HEK293T (cell line): ENCODE results near the gene SDR39U1.

Experiments used
- CTCF ChIA-PET: fragments of 350-600 bp; formaldehyde crosslinking; extraction: SDS; loops from one replicate; lab custom pipeline; 2021; ENCODE audit warnings: antibody characterized with exemption, inconsistent platforms; lab: Yijun Ruan, JAX
- POLR2A ChIA-PET: fragments of 350-600 bp; formaldehyde crosslinking; extraction: SDS; loops from one replicate; lab custom pipeline; 2020; ENCODE audit warnings: antibody characterized with exemption, inconsistent platforms; lab: Yijun Ruan, JAX
- DNase-seq: peaks from one replicate; pipeline ENCODE4 v3.0.0; 2012; ENCODE audit warnings: mixed read lengths; ENCODE audit errors: extremely low spot score
- ARNT ChIP-seq: fragments of 450-650 bp; IDR thresholded peaks from 2 replicates; pipeline ENCODE4 v1.6.1; 2017; ENCODE audit warnings: mild to moderate bottlenecking
- BHLHE40 ChIP-seq: fragments of 450-650 bp; IDR thresholded peaks from 2 replicates; pipeline ENCODE4 v1.6.1; 2016; ENCODE audit warnings: mild to moderate bottlenecking, moderate library complexity, borderline replicate concordance
- CTBP1 ChIP-seq: fragments of 450-650 bp; IDR thresholded peaks from 2 replicates; pipeline ENCODE4 v1.6.1; 2016; ENCODE audit warnings: borderline replicate concordance
- ELF4 ChIP-seq: fragments of 450-650 bp; IDR thresholded peaks from 2 replicates; pipeline ENCODE4 v1.6.1; 2017; ENCODE audit warnings: antibody characterized with exemption
- FOXA1 ChIP-seq: fragments of 450-650 bp; IDR thresholded peaks from 2 replicates; pipeline ENCODE4 v1.6.1; 2016; ENCODE audit warnings: mild to moderate bottlenecking
- FOXK2 ChIP-seq: fragments of 450-650 bp; IDR thresholded peaks from 2 replicates; pipeline ENCODE4 v1.6.1; 2016; ENCODE audit warnings: mild to moderate bottlenecking
- FOXM1 ChIP-seq: fragments of 450-650 bp; IDR thresholded peaks from 2 replicates; pipeline ENCODE4 v1.6.1; 2017; ENCODE audit warnings: mild to moderate bottlenecking, borderline replicate concordance
- HDGF ChIP-seq: fragments of 450-650 bp; IDR thresholded peaks from 2 replicates; pipeline ENCODE4 v1.6.1; 2017; ENCODE audit warnings: antibody characterized with exemption, borderline replicate concordance
- L3MBTL2 ChIP-seq: fragments of 450-650 bp; conservative IDR thresholded peaks from 2 replicates; pipeline ENCODE4 v1.6.1; 2016; ENCODE audit warnings: mild to moderate bottlenecking
- LEF1 ChIP-seq: fragments of 450-650 bp; IDR thresholded peaks from 2 replicates; pipeline ENCODE4 v1.6.1; 2017; ENCODE audit warnings: mild to moderate bottlenecking, borderline replicate concordance
- NFRKB ChIP-seq: fragments of 450-650 bp; IDR thresholded peaks from 2 replicates; pipeline ENCODE4 v1.6.1; 2016; ENCODE audit warnings: mild to moderate bottlenecking, moderate library complexity
- SP1 ChIP-seq: fragments of 450-650 bp; IDR thresholded peaks from 2 replicates; pipeline ENCODE4 v1.6.1; 2017
- SUZ12 ChIP-seq: fragments of 450-650 bp; IDR thresholded peaks from 2 replicates; pipeline ENCODE4 v1.6.1; 2016; ENCODE audit warnings: mild to moderate bottlenecking
- TARDBP ChIP-seq: fragments of 450-650 bp; IDR thresholded peaks from 2 replicates; pipeline ENCODE4 v1.6.1; 2016
- ZNF384 ChIP-seq: fragments of 450-650 bp; IDR thresholded peaks from 2 replicates; pipeline ENCODE4 v1.6.1; 2016
- TF ChIP-seq, protein P1 (sequence below): fragments of 450-650 bp; IDR thresholded peaks from 2 replicates; pipeline ENCODE4 v1.6.1; 2016

SDR39U1 gene

DNA sequence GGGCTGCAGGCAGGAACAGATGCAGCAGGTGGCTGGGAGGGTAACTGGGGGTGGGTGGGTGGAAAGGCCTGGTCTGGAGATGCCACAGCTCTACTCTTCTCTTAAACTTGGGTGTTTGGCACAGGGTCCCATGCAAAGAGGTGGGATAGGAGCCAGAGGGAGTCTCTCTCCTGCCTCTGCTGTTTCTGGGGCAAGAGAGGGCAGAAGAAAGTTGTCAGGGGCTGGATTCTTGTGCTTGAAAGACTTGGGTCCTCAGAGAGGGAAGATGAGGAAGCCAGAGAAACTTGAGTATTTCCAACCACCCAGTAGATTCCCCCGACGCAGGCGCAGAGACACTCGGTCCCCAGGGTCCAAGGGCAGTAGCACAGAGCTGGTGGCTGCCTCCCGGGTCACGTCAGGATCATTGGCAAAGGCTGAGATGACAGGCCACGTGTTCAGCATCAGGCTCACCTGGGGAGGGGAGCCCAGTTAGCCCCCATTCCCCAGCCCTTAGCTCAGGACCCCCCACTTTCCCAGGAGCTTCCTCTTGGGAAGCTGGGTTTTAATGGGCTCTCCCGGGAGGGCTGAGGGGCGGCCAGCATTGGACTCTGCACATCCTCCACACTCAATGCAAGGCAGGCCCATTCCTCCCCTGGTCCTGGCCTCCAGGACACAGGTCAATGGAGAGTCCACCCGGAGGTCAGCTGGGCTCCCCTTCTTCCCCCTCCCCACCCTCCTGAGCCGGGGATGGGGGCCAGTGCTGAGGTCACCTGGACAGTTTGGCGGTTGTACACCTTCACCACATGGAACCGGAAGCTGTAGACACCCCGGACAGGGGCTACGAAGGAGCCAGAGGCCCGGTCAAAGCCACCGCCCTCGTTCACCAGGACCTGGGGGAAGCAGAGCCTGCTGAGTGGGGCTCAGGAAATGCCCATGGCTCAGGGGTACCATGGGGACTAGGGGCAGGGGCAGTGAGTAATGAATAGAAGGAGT, 14.8 kb downstream of the SDR39U1 start:
- CTCF ChIA-PET: interaction anchor here (6.3 kb wide), 1 partner anchor 97 kb away, joined by 145 read pairs; the partner anchor contains the start of gene ADCY4
- TF ChIP-seq HDGF (no peak), CTBP1 (no peak), SUZ12 (no peak), SP1 (no peak), FOXK2 (no peak), LEF1 (no peak), L3MBTL2 (no peak), ELF4 (no peak), TARDBP (no peak), ZNF384 (no peak), NFRKB (no peak), BHLHE40 (no peak), FOXM1 (no peak), ARNT (no peak), FOXA1 (no peak)
- TF ChIP-seq, protein P1, sequence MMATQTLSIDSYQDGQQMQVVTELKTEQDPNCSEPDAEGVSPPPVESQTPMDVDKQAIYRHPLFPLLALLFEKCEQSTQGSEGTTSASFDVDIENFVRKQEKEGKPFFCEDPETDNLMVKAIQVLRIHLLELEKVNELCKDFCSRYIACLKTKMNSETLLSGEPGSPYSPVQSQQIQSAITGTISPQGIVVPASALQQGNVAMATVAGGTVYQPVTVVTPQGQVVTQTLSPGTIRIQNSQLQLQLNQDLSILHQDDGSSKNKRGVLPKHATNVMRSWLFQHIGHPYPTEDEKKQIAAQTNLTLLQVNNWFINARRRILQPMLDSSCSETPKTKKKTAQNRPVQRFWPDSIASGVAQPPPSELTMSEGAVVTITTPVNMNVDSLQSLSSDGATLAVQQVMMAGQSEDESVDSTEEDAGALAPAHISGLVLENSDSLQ: no peak

DNA sequence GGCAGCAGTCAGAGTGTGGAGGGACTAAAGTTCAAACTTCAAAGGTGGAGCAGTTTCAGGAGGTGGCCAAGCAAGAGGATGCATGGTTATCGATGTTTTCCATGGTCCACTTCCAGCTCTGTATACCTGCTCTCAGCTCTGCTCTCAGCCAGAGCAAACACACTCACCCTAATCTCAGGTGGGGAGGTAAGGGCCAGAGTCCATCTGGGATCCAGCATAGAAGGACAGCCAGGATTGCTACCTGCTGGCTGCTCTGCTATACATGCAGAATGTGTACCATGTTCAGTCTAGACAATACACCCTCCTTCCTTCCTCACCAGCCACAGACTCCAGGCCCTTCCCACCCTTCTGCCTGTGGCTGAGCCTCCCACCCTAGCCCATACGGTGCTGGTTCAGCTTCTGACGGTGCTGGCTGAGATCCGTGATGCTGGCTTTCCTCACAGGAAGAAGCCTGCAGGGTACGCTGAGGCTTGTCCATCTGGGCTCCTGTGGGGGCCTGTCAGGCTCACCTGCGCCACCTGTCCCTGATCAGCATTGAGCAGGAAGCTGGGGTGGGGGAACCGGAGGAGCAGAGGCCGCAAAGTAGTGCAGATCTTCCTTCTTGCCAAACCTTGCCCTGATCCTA, 15.6 kb downstream of the SDR39U1 start:
- DNase-seq: no peak
- POLR2A ChIA-PET: no interaction called here
- no peak for TF ChIP-seq FOXK2
- no peak for TF ChIP-seq FOXA1
- no peak for TF ChIP-seq CTBP1
- TF ChIP-seq ELF4: no peak
- TF ChIP-seq FOXM1: no peak
- no peak for TF ChIP-seq ZNF384
- no peak for TF ChIP-seq SUZ12
- TF ChIP-seq LEF1: no peak
- CTCF ChIA-PET: interaction anchor here (6.3 kb wide), 1 partner anchor 96 kb away, joined by 145 read pairs; the partner anchor contains the start of gene ADCY4

More for the DNA sequence above, 14.8 kb downstream of the SDR39U1 start:
- POLR2A ChIA-PET: interaction anchor here (0.9 to 3.8 kb wide), 3 partner anchors 29 to 76 kb away, joined by 3 to 13 read pairs (median 3); partner anchors contain the start of gene NYNRIN
- no peak for DNase-seq

DNA sequence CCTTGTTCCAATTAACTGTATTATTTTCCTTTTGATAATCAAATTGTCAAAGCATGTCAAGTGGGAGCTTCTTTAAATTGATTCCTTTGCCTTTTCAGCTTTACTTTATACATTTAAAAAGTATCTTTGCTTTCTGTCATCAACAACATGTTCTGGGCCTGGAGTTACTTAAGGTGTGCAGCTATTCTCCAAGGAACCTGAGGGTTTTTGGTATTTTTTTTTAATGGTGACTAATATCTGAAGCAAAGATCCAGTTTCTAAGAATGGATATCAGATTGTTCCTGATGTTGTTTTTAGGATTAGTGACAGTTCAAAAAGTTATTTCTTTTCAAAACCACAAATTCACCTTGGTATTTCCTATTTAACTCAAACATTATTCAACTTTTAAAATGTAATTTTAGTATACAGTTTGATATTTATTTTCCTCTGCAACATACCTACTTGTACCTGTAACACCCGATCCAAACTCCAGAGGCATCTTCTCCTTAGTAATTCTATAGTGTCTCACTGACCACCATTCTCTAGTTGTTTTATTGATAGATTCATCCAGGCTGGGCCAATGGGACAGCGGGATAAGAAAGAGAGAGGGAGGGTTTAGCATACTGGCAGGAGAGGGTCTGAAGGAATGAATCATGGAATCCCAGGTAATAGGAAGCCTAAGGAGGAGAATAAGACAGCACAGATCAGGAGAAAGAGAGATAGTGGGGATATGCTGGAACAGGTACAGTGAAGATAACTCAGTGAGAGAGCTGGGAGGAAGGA, 16.2 kb downstream of the SDR39U1 start:
- TF ChIP-seq TARDBP (no peak), BHLHE40 (no peak), ELF4 (no peak), CTBP1 (no peak), L3MBTL2 (no peak), SUZ12 (no peak), LEF1 (no peak), SP1 (no peak), FOXM1 (no peak), FOXA1 (no peak), NFRKB (no peak)
- POLR2A ChIA-PET: no interaction called here
- DNase-seq: no peak
- CTCF ChIA-PET: interaction anchor here (1.5 kb wide), 1 partner anchor 61 kb away, joined by 8 read pairs; no protein-coding TSS in a partner anchor

DNA sequence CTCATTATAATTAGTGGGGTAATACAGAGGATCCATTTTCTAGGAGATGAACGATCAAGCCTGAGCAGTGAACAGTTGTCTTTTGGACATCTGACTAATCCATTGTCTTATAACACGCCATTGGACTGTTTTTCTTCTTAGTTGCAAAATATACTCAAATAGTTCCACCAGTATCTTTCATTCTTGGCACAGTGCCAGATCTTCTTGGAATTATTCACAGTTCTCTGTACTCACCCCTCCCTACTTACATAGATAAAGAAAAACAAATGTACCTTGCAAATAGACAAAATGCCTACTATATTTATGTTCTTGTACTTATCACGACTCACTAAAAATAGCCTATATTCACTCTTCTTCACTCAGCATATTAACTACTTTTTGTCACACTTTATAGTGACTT, 16.9 kb downstream of the SDR39U1 start:
- ChIA-PET POLR2A (interaction anchor here (1.2 to 1.7 kb wide), 2 partner anchors 12 to 16 kb away, joined by 4 to 5 read pairs; no protein-coding TSS in a partner anchor), CTCF (interaction anchor here (1.5 kb wide), 1 partner anchor 60 kb away, joined by 8 read pairs; no protein-coding TSS in a partner anchor)
- no peak for DNase-seq
- no peak for TF ChIP-seq TARDBP
- no peak for TF ChIP-seq FOXA1
- TF ChIP-seq FOXM1: no peak
- TF ChIP-seq, protein P1: no peak

DNA sequence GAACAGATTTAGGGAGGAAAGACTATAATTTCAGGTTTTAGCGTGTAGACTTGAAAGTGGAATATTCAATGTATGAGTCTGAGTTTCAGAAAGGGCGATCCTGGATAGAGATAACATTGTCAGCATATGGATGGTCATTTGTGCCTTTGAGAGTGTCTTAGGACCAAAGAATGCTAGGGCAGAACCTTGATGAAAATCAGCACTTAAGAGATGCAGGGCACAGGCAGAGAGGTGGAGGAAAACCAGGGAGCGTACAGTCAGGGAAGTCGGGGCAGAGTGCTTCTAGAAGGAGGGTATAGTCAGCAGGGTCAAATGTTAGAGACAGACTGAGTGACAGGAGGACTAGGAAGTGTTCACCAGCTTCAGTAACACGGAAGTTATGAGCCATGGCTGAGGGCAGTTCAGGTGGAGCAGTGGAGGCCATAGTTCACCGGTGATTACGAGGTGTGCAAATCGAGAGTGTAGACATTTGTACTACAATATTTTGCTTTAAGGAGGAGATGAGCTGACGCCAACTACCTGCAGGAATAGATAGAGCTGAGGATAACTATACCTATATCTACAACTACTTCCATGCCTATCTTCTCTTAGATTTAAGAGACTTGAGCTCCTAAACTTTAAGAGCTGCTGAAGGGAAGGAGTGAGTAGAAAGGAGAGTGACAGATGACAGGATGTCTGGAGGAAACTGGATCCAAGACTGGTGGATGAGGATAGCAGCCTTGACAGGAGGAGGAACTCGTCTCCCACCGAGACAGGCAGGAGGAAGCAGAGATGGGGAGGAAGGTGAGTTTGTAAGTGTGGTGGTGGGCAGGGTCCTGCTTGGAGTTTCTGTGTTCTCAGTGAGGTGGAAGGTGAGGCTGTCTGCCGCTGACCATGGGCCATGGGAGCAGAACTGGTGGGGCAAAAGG, 19.6 kb downstream of the SDR39U1 start:
- CTCF ChIA-PET: interaction anchor here (1.2 to 1.8 kb wide), 4 partner anchors 9 to 13 kb away, joined by 4 to 7 read pairs (median 5); no protein-coding TSS in a partner anchor
- POLR2A ChIA-PET: interaction anchor here (1.1 to 1.7 kb wide), 4 partner anchors 9 to 57 kb away, joined by 4 to 5 read pairs (median 5); no protein-coding TSS in a partner anchor
- TF ChIP-seq FOXM1 (no peak), ZNF384 (no peak), L3MBTL2 (no peak), ARNT (no peak), NFRKB (no peak), LEF1 (no peak), SUZ12 (no peak), ELF4 (no peak), FOXK2 (no peak), FOXA1 (no peak), TARDBP (no peak), BHLHE40 (no peak), SP1 (no peak), CTBP1 (no peak), HDGF (no peak)
- TF ChIP-seq, protein P1: no peak
- no peak for DNase-seq
